Mucosa of stomach (tissue), 1 donor: ENCODE data around the gene ZNF574.
"Not testable (repeated sequence)": the region's sequence is repeated elsewhere in the genome, so short reads cannot be mapped to it uniquely, and the experiment has no call there.

Experiments
- H3K27me3 ChIP-seq: one replicate; pipeline ENCODE4 v1.7.0; 2013; ENCODE audit warnings: mild to moderate bottlenecking, low read length; ENCODE audit not compliant: control insufficient read depth, insufficient read depth
- H3K36me3 ChIP-seq: one replicate; pipeline ENCODE4 v1.7.0; 2013; ENCODE audit warnings: low read length; ENCODE audit not compliant: control insufficient read depth, insufficient read depth
- H3K4me1 ChIP-seq: one replicate; pipeline ENCODE4 v1.7.0; 2013; ENCODE audit warnings: mild to moderate bottlenecking, low read length; ENCODE audit not compliant: control insufficient read depth, insufficient read depth
- H3K4me3 ChIP-seq: one replicate; pipeline ENCODE4 v1.7.0; 2013; ENCODE audit warnings: low read length
- H3K9ac ChIP-seq: one replicate; pipeline ENCODE4 v1.7.0; 2013; ENCODE audit warnings: mild to moderate bottlenecking, low read length, moderate library complexity
- H3K9me3 ChIP-seq: one replicate; pipeline ENCODE4 v1.7.0; 2013; ENCODE audit warnings: mild to moderate bottlenecking, low read length, moderate library complexity; ENCODE audit not compliant: control insufficient read depth
- donor health status: Pancreatic carcinoma.

ZNF574 gene

DNA sequence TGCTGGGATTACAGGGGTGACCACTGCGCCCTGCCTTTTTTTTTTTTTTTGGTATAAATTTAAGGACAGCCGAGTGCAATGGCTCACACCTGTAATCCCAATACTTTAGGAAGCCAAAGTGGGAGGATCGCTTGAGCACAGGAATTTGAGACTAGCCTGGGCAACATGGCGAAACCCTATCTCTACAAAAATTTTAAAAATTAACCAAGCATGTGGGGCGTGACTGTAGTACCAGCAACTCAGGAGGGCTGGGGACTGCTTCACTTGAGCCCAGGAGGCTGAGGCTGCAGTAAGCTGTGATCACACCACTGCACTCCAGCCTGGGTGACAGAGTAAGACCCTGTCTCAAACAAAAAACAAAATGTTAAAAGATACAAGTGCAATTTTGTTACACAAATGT lies 21.5 kb downstream of the ZNF574 start:
- Histone ChIP-seq H3K9ac (no peak overlapping the region), H3K9me3 (no peaks in the 10 kb centered on the region), H3K4me3 (no peak overlapping the region), H3K4me1 (no peaks in the 10 kb centered on the region), H3K36me3 (no peaks in the 10 kb centered on the region), H3K27me3 (peaks cover 21% of the 10 kb centered on the region)

DNA sequence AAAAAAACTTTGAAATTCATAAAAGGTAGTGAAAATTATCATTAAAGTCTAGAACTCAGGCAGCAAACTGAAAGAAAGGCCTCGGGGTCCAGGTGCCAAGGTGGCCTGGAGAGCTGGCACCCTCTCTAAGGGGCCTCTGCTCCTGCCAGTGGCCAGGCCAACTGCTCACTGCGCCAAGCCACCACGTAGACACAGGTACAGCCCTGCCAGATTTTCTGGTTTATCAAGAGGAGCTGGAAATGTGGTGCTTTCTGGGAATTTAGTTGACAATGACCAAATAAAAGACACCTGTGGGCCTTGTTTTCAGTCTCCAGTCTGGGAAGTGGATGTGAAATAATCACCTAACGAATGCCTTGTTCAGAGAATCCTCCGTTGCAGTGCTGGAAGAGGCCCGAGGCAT lies 22.8 kb downstream of the ZNF574 start:
- Histone ChIP-seq H3K36me3 (no peaks in the 10 kb centered on the region), H3K9ac (no peak overlapping the region), H3K9me3 (no peaks in the 10 kb centered on the region)

DNA sequence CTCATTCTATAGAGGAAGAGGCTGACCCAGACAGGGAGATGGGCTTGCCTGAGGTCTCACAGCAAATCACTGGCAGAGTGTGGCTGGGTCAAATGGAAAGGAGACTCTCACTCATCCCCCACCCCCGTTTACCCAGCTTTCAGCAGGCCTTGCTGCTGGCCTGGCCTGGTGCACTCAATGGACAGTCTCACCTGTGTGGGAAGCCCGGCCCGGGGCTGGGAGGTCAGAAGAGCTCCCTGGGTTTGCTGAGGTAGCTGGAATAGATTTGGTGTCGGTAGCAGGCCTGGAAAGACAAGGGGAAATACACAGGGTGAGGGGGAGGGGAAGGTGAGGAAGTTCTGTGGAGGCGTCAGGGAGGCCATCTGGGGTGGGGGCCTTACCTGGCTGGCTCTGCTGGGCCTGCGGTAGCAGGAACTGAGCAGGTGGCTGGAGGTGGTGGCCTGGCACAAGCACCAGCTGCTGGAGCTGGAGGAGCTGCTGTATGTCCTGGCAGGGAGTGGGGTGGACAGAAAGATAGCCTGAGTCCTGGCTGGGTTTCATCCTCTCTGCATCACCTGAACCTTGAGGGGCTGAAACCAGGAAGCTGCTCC lies 23.5 kb downstream of the ZNF574 start:
- Histone ChIP-seq H3K4me3 (no peak overlapping the region), H3K27me3 (peaks cover 21% of the 10 kb centered on the region), H3K4me1 (no peaks in the 10 kb centered on the region), H3K9me3 (no peaks in the 10 kb centered on the region), H3K36me3 (no peaks in the 10 kb centered on the region), H3K9ac (no peak overlapping the region)

More for the DNA sequence above, 22.8 kb downstream of the ZNF574 start:
- Histone ChIP-seq H3K27me3 (peaks cover 21% of the 10 kb centered on the region), H3K4me3 (no peak overlapping the region), H3K4me1 (no peaks in the 10 kb centered on the region)

DNA sequence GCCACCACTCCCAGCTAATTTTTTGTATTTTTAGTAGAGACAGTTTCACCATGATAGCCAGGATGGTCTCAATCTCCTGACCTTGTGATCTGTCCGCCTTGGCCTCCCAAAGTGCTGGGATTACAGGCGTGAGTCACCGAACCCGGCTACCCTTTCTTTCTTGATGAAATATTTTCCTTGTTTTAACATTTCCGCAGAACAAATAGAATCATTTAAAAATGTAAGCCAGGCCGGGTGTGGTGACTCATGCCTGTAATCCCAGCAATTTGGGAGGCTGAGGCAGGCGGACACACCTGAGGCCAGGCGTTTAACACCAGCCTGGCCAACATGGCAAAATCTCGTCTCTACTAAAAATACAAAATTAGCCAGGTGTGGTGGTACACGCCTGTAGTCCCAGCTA lies 24.3 kb downstream of the ZNF574 start:
- not testable (repeated sequence) for H3K4me3 ChIP-seq, H3K36me3 ChIP-seq, H3K9ac ChIP-seq, H3K9me3 ChIP-seq, H3K4me1 ChIP-seq
- peaks cover 15% of the 10 kb centered on the region for H3K27me3 ChIP-seq

DNA sequence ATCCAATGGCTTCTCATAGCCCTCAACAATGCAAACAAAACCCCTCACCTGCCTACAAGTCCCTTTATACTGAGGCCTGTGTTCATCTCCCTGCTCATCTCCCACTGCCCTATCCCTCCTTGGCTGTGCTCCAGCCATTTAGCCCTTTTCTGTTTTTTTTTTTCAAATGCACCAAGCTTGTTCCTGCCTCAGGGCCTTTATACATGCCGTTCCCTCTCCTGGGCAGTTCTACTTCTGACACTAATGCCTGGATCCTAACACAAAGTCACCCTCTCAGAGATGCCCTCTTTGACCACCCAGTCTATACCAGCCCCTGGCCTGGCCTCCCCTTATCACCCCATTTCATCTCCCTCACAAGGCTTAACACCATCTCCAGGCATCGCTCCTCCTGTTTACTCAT lies 26.9 kb downstream of the ZNF574 start:
- Histone ChIP-seq H3K27me3 (no peaks in the 10 kb centered on the region), H3K9me3 (no peaks in the 10 kb centered on the region), H3K9ac (no peak overlapping the region), H3K36me3 (no peaks in the 10 kb centered on the region), H3K4me3 (no peak overlapping the region), H3K4me1 (no peaks in the 10 kb centered on the region)

DNA sequence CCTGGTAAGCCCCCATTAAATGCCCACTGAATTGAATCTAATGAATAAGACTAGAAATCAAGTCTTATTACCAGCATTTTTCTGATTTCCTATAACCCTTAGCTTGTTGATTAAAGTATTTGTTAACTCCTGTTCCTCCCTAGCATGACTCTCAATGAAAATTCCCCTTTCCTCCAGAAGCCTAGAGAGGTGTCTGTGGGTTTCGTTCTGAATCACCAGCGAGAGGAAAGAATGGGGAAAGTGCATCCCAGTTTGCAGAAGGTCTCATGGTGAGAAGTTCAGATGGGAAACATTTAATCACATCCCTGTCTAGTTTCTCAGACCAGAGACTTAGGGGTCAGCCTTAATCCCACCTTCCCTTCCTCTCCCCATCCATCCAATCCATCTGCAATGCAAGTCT lies 29.4 kb downstream of the ZNF574 start:
- no peaks in the 10 kb centered on the region for H3K27me3 ChIP-seq
- no peaks in the 10 kb centered on the region for H3K36me3 ChIP-seq
- H3K9ac ChIP-seq = no peak overlapping the region

DNA sequence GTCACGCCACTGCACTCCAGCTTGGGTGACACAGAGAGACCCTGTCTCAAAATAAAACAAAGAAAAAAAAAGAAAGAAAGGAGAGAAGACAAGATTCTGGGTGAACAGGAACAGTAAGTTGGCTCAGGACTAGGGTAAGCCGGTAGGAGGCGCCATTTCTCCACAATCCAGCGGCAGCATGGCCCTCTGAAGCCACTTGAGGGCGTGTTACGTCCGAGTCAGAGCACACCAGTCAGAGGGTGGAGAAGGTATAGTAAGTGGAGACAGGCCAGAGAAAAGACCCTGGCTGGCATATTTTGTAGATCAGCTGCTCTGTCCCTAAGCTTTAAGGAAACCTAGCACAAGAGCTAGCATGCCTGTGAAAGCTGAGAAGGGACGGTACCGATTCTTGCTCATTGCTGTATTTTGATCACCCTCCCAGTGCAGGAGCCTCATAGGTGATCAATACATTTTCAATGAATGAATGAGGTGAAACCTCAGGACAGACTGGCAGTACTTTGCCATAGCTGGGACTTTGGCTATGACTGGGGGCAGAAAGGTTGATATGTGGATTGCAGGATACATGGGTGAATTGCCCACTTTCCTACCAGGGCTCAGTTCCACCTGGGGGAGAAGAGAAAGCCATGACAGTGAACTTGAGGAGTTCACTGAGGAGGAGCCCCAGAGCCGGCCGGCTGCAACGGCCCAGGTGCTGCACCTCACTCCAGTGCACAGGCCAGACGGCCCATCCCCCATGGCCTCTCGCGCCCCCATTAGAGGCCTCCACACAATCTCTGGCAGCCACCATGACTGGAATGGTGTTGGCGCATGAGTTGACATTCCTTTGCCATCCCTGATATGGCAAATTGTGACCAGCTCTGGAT lies 32.8 kb downstream of the ZNF574 start:
- Histone ChIP-seq H3K27me3 (no peaks in the 10 kb centered on the region), H3K4me3 (no peak overlapping the region), H3K36me3 (no peaks in the 10 kb centered on the region), H3K4me1 (no peaks in the 10 kb centered on the region), H3K9me3 (no peaks in the 10 kb centered on the region), H3K9ac (no peak overlapping the region)

More for the DNA sequence above, 29.4 kb downstream of the ZNF574 start:
- no peak overlapping the region for H3K4me3 ChIP-seq
- H3K4me1 ChIP-seq = no peaks in the 10 kb centered on the region
- H3K9me3 ChIP-seq = no peaks in the 10 kb centered on the region

DNA sequence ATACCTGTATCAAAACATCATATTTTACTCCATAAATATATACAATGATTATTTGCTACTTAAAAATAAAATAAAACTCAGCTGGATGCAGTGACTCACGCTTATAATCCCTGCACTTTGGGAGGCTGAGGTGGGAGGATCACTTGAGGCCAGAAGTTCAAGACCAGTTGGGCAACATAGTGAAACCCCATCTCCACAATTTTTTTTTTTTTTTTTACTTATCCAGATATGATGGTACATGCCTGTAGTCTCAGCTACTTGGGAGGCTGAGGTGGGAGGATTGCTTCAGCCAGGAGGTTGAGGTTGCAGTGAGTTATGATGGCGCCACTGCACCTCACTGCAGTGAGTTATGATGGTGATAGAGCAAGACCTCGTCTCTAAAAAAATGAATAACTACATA lies 33.9 kb downstream of the ZNF574 start:
- Histone ChIP-seq H3K4me1 (no peaks in the 10 kb centered on the region), H3K4me3 (no peak overlapping the region), H3K9ac (no peak overlapping the region), H3K9me3 (no peaks in the 10 kb centered on the region), H3K27me3 (no peaks in the 10 kb centered on the region), H3K36me3 (no peaks in the 10 kb centered on the region)

DNA sequence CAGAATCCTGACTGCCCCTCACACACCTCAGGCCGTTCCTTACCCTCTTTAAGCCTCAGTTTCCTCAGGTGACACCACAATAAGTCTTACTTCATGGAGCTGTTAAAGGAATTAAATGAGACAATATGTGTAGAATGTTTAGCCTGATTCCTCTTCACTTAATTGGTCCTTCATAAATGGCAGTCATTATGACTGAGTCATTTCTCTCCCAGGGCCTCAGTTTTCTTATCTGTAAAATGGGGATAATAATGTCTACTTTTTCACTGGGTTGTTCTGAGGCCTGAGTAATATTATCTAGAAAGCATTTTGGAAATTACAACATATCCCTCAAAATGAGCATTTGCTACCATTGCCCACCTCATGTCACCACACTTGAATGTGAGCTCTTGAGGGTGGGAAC lies 34.7 kb downstream of the ZNF574 start:
- Histone ChIP-seq H3K27me3 (no peaks in the 10 kb centered on the region), H3K4me1 (no peaks in the 10 kb centered on the region), H3K4me3 (no peak overlapping the region), H3K9ac (no peak overlapping the region), H3K9me3 (no peaks in the 10 kb centered on the region), H3K36me3 (no peaks in the 10 kb centered on the region)

DNA sequence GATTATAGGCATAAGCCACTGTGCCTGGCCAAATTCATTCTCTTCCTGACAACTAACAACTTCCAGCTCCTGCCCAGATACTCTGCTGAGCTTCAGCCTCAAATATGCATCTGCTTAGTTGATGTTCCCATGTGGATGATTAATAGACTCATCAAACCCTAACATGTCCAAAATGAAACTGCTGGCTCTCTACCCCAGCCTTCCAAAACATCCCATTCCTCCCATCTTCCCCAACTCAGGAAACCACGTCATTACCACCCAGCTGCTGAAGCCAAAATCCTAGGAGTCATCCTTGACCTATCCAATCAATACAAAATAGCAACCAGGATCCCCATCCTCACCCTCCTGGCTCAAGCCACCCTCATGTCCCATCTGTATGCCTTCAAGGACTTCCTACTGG lies 35.4 kb downstream of the ZNF574 start:
- no peaks in the 10 kb centered on the region for H3K4me1 ChIP-seq
- no peaks in the 10 kb centered on the region for H3K9me3 ChIP-seq
- no peaks in the 10 kb centered on the region for H3K36me3 ChIP-seq
- H3K4me3 ChIP-seq = no peak overlapping the region
- H3K9ac ChIP-seq = no peak overlapping the region
- H3K27me3 ChIP-seq = no peaks in the 10 kb centered on the region

DNA sequence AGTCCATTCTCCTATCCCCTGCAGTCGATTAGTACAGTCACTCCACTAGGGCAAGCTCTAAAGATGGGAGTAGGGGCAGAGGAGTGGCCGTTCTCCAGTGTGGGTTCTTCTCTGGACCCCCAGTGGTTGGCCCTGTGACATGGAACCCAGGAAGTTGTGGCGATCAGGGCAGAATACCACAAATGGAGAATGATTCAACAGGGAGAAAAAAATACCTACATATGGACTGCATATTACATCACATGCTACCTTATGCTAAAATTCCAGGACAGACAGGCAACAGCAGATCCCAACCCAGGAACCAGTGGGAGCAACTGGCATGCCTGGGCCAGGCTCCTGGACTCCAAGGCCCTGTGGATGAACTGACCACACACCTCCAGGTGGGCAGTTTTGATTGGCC lies 35.8 kb downstream of the ZNF574 start:
- no peak overlapping the region for H3K9ac ChIP-seq
- H3K4me1 ChIP-seq = no peaks in the 10 kb centered on the region
- no peaks in the 10 kb centered on the region for H3K27me3 ChIP-seq
- H3K36me3 ChIP-seq = no peaks in the 10 kb centered on the region
- H3K9me3 ChIP-seq = no peaks in the 10 kb centered on the region
- no peak overlapping the region for H3K4me3 ChIP-seq

DNA sequence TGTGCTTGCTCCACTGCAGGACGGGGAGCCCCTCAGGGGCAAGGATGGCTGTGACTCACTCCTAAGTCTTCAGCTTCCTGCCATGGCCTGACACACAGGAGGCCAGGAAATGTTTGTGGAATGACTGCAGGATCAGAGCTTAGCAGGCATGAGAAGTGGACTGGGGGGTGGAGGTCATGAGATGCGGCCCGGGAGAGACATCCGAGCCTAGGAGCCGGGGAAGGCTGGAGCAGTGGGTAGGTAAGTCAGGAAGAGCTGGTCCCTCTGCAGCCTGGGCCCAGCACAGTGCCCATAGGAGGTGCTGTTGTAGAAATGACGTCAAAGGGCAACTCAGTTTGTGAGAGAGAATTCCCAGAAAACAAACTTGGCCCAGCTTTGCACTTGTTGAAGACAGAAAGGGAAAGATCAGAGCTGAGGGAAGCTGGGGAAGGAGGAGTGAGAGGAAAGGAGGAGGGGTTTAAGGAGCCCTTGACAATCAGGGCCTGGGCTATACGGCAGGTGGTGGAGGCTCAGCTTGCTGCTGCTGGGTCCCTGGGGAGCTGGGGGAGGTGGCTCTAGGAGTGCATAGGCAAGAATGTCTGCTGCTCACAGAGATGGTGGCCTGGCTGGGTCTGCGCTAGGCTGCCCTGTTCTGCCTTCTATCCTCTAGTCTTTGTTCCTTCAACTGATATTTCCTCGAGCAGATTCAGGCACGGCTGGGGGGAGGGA lies 37.8 kb downstream of the ZNF574 start:
- no peaks in the 10 kb centered on the region for H3K4me1 ChIP-seq
- H3K36me3 ChIP-seq = no peaks in the 10 kb centered on the region
- H3K4me3 ChIP-seq = no peak overlapping the region
- no peaks in the 10 kb centered on the region for H3K27me3 ChIP-seq
- H3K9me3 ChIP-seq = no peaks in the 10 kb centered on the region
- no peak overlapping the region for H3K9ac ChIP-seq
